ENCODE data around the gene TRPM4.
A peak's percentile ranks its signal among the peaks of the same experiment; 100 is the strongest.
"Not testable (repeated sequence)": the region's sequence is repeated elsewhere in the genome, so short reads cannot be mapped to it uniquely, and the experiment has no call there.

TRPM4 gene

GRCh38 chr19:49223472-49223871, 65.9 kb downstream of the TRPM4 start:
- no peaks in the 10 kb centered on the region for H3K9me3 ChIP-seq (ENCODE audit: control insufficient read depth, low read length)
- H3K4me3 ChIP-seq (ENCODE audit: low read depth, low read length): no peak overlapping the region
- no peaks in the 10 kb centered on the region for H3K79me2 ChIP-seq
- H3K4me1 ChIP-seq: no peaks in the 10 kb centered on the region
- no peak overlapping the region for H2AFZ ChIP-seq
- H3K9ac ChIP-seq: no peak overlapping the region
- H3K4me2 ChIP-seq (ENCODE audit: low read length): no peak overlapping the region
- no peak overlapping the region for H3K27ac ChIP-seq
- no peaks in the 10 kb centered on the region for H3K27me3 ChIP-seq (ENCODE audit: control insufficient read depth, insufficient read depth, low read length)
- H3K36me3 ChIP-seq (ENCODE audit: control insufficient read depth, insufficient read depth, low read length): no peaks in the 10 kb centered on the region
- TF ChIP-seq, protein P1, sequence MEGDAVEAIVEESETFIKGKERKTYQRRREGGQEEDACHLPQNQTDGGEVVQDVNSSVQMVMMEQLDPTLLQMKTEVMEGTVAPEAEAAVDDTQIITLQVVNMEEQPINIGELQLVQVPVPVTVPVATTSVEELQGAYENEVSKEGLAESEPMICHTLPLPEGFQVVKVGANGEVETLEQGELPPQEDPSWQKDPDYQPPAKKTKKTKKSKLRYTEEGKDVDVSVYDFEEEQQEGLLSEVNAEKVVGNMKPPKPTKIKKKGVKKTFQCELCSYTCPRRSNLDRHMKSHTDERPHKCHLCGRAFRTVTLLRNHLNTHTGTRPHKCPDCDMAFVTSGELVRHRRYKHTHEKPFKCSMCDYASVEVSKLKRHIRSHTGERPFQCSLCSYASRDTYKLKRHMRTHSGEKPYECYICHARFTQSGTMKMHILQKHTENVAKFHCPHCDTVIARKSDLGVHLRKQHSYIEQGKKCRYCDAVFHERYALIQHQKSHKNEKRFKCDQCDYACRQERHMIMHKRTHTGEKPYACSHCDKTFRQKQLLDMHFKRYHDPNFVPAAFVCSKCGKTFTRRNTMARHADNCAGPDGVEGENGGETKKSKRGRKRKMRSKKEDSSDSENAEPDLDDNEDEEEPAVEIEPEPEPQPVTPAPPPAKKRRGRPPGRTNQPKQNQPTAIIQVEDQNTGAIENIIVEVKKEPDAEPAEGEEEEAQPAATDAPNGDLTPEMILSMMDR (IDR thresholded peaks at IDR 0.05): no peak

DNA sequence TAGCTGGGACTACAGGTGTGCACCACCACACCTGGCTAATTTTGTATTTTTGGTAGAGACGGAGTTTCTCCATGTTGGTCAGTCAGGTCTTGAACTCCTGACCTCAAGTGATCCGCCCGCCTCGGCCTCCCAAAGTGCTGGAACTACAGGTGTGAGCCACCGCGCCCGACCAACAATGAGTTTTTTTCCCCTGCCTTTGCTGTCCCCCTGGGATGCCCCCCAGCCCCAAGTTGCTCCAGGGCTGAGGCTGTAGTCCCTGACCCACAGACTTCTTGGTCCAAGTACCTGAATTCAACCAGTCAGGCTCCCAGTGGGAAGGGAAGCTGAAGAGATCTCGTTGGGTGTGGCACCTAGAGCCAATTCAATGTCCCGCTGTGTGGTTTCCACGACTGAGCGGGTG, 66.8 kb downstream of the TRPM4 start:
- H3K36me3 ChIP-seq (ENCODE audit: control insufficient read depth, insufficient read depth, low read length); H3K27ac ChIP-seq; H3K4me2 ChIP-seq (ENCODE audit: low read length): not testable (repeated sequence)

GRCh38 chr19:49224879-49225278, 67.3 kb downstream of the TRPM4 start:
- Histone ChIP-seq H3K4me3 (ENCODE audit: low read depth, low read length) (no peak overlapping the region), H3K4me1 (no peaks in the 10 kb centered on the region), H3K36me3 (ENCODE audit: control insufficient read depth, insufficient read depth, low read length) (no peaks in the 10 kb centered on the region), H3K27ac (no peak overlapping the region), H3K9me3 (ENCODE audit: control insufficient read depth, low read length) (no peaks in the 10 kb centered on the region), H3K27me3 (ENCODE audit: control insufficient read depth, insufficient read depth, low read length) (no peaks in the 10 kb centered on the region), H2AFZ (no peak overlapping the region), H3K4me2 (ENCODE audit: low read length) (no peak overlapping the region), H3K79me2 (no peaks in the 10 kb centered on the region), H3K9ac (no peak overlapping the region)
- TF ChIP-seq, protein P1 (IDR thresholded peaks at IDR 0.05): peak; percentile 18

More for the DNA sequence above, 66.8 kb downstream of the TRPM4 start:
- H3K9me3 ChIP-seq (ENCODE audit: control insufficient read depth, low read length); H3K79me2 ChIP-seq; H2AFZ ChIP-seq; H3K4me3 ChIP-seq (ENCODE audit: low read depth, low read length); H3K4me1 ChIP-seq; H3K9ac ChIP-seq; H3K27me3 ChIP-seq (ENCODE audit: control insufficient read depth, insufficient read depth, low read length): not testable (repeated sequence)

DNA sequence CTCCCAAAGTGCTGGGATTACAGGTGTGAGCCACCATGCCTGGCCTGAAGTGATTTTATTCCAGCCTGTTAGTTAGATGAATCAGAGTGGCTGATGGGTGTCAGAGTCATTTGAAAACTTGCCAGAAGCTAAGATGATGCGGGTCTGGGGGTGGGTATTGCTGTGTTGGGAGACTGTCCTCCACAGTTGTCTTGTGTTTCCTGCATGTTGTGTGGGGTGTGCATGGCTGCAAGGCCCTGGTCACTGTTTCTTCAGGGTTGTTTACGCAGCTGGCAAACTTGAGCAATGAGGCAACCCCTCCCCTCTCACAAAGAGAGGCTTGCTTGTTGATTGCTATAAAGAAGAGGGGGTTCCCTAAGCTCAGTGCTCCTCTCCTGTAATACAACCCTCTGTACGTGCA, 71.8 kb downstream of the TRPM4 start:
- Histone ChIP-seq H3K79me2 (no peaks in the 10 kb centered on the region), H3K4me3 (ENCODE audit: low read depth, low read length) (no peak overlapping the region), H3K27ac (no peak overlapping the region), H3K4me2 (ENCODE audit: low read length) (no peak overlapping the region), H3K27me3 (ENCODE audit: control insufficient read depth, insufficient read depth, low read length) (no peaks in the 10 kb centered on the region), H3K4me1 (no peaks in the 10 kb centered on the region), H3K9me3 (ENCODE audit: control insufficient read depth, low read length) (no peaks in the 10 kb centered on the region), H3K36me3 (ENCODE audit: control insufficient read depth, insufficient read depth, low read length) (no peaks in the 10 kb centered on the region), H2AFZ (no peak overlapping the region), H3K9ac (no peak overlapping the region)
- TF ChIP-seq, protein P1 (IDR thresholded peaks at IDR 0.05): no peak

DNA sequence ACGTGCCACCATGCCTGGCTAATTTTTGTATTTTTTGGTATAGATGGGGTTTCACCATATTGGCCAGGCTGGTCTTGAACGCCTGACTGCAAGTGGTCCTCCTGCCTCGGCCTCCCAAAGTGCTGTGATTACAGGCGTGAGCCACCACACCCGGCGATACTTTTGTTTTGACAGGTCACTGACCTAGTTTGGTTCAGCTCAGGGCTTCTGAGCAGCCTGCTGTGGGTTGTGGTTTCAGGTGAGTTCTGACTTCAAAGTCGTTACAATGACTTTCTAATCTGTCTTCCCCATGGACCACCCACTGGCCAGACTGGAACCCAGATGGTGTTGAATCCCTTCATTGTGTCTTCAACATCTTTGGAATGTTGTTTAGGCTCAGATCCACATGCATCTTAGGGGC, 73.8 kb downstream of the TRPM4 start:
- no peak overlapping the region for H3K4me2 ChIP-seq (ENCODE audit: low read length)
- no peaks in the 10 kb centered on the region for H3K9me3 ChIP-seq (ENCODE audit: control insufficient read depth, low read length)
- H3K36me3 ChIP-seq (ENCODE audit: control insufficient read depth, insufficient read depth, low read length): no peaks in the 10 kb centered on the region
- H3K4me1 ChIP-seq: no peaks in the 10 kb centered on the region
- no peak overlapping the region for H2AFZ ChIP-seq
- TF ChIP-seq, protein P1 (IDR thresholded peaks at IDR 0.05): no peak
- H3K27me3 ChIP-seq (ENCODE audit: control insufficient read depth, insufficient read depth, low read length): no peaks in the 10 kb centered on the region
- no peak overlapping the region for H3K9ac ChIP-seq
- H3K4me3 ChIP-seq (ENCODE audit: low read depth, low read length): no peak overlapping the region
- H3K27ac ChIP-seq: no peak overlapping the region
- H3K79me2 ChIP-seq: no peaks in the 10 kb centered on the region
